GM23338 (cell line): ENCODE data around the gene RAD51AP2. TPM values are rescaled to one million over a fixed set of nuclear protein-coding genes. Genes with fewer than 3 reads are reported as not detected.
A peak's percentile ranks its signal among the peaks of the same experiment; 100 is the strongest.

Source experiments
- ATAC-seq: fragments of 200-7000 bp; cut with Tn5 transposase; 3 replicates; pipeline ENCODE4 v1.9.1; 2020
- DNase-seq: peaks from one replicate; pipeline ENCODE4 v3.0.0-alpha.2; 2015; ENCODE audit warnings: low spot score
- H2AFZ ChIP-seq: fragments of 200-600 bp; sonication (generic); 2 replicates; pipeline ENCODE4 v1.8.0; 2016; ENCODE audit warnings: antibody characterized with exemption, mild to moderate bottlenecking, moderate library complexity
- H3F3A ChIP-seq: fragments of 200-600 bp; sonication (generic); replicated peaks from 2 replicates; pipeline ENCODE4 v1.8.0; 2017; ENCODE audit warnings: antibody characterized with exemption, mixed run types, low read depth
- H3K27ac ChIP-seq: fragments of 200-600 bp; sonication (generic); 2 replicates; pipeline ENCODE4 v1.6.1; 2016; ENCODE audit warnings: low read depth
- H3K27me3 ChIP-seq: fragments of 200-600 bp; sonication (generic); 2 replicates; pipeline ENCODE4 v1.8.0; 2016; ENCODE audit warnings: mild to moderate bottlenecking, mixed run types, moderate library complexity; ENCODE audit not compliant: insufficient read depth
- H3K36me3 ChIP-seq: fragments of 200-600 bp; sonication (generic); 2 replicates; pipeline ENCODE4 v1.8.0; 2016; ENCODE audit warnings: mild to moderate bottlenecking; ENCODE audit not compliant: insufficient read depth
- H3K4me1 ChIP-seq: fragments of 200-600 bp; sonication (generic); 2 replicates; pipeline ENCODE4 v1.8.0; 2016; ENCODE audit warnings: mild to moderate bottlenecking, moderate library complexity; ENCODE audit not compliant: insufficient read depth
- H3K4me2 ChIP-seq: fragments of 200-600 bp; sonication (generic); 2 replicates; pipeline ENCODE4 v1.7.1; 2017; ENCODE audit warnings: mixed run types
- H3K4me3 ChIP-seq: fragments of 200-600 bp; sonication (generic); 2 replicates; pipeline ENCODE4 v1.6.1; 2016; ENCODE audit warnings: mixed run types
- H3K79me2 ChIP-seq: fragments of 200-600 bp; sonication (generic); replicated peaks from 2 replicates; pipeline ENCODE4 v1.8.0; 2017; ENCODE audit warnings: mild to moderate bottlenecking; ENCODE audit not compliant: insufficient read depth
- H3K9me2 ChIP-seq: fragments of 200-600 bp; sonication (generic); 2 replicates; pipeline ENCODE4 v1.8.0; 2017; ENCODE audit not compliant: insufficient read depth
- H4K20me1 ChIP-seq: fragments of 200-600 bp; sonication (generic); replicated peaks from 2 replicates; pipeline ENCODE4 v1.8.0; 2017; ENCODE audit warnings: mild to moderate bottlenecking; ENCODE audit not compliant: insufficient read depth
- H3K27ac Mint-ChIP-seq: 2 replicates; pipeline ENCODE4 v1.8.0; 2020; ENCODE audit warnings: inconsistent platforms, mild to moderate bottlenecking, moderate library complexity, mixed read lengths
- H3K27me3 Mint-ChIP-seq: 3 replicates; pipeline ENCODE4 v1.8.0; 2022; ENCODE audit warnings: low read depth, mild to moderate bottlenecking, moderate library complexity, mixed read lengths, inconsistent platforms; ENCODE audit not compliant: insufficient read depth, poor library complexity
- H3K36me3 Mint-ChIP-seq: 3 replicates; pipeline ENCODE4 v1.8.0; 2021; ENCODE audit warnings: low read depth, mild to moderate bottlenecking, inconsistent platforms, moderate library complexity, mixed read lengths
- H3K4me1 Mint-ChIP-seq: 3 replicates; pipeline ENCODE4 v1.8.0; 2020; ENCODE audit warnings: mild to moderate bottlenecking, inconsistent platforms, mixed read lengths
- H3K4me3 Mint-ChIP-seq: 3 replicates; pipeline ENCODE4 v1.8.0; 2021; ENCODE audit warnings: moderate library complexity, mild to moderate bottlenecking, inconsistent platforms, mixed read lengths
- H3K9me3 Mint-ChIP-seq: 3 replicates; pipeline ENCODE4 v1.8.0; 2020; ENCODE audit warnings: moderate library complexity, mild to moderate bottlenecking, inconsistent platforms, mixed read lengths
- JUNB ChIP-seq: IDR thresholded peaks from one replicate; pipeline ENCODE4 v1.6.1; 2016; ENCODE audit warnings: antibody characterized with exemption; ENCODE audit not compliant: unreplicated experiment
- NANOG ChIP-seq: IDR thresholded peaks from 2 replicates; pipeline ENCODE4 v1.6.1; 2016; ENCODE audit warnings: antibody characterized with exemption, borderline replicate concordance
- POLR2AphosphoS5 ChIP-seq: IDR thresholded peaks from 2 replicates; pipeline ENCODE4 v1.6.1; 2016; ENCODE audit warnings: antibody characterized with exemption, low read depth
- REST ChIP-seq: IDR thresholded peaks from one replicate; pipeline ENCODE4 v1.6.1; 2018; ENCODE audit warnings: antibody characterized with exemption; ENCODE audit not compliant: unreplicated experiment
- STAT1 ChIP-seq: IDR thresholded peaks from one replicate; pipeline ENCODE4 v1.6.1; 2016; ENCODE audit warnings: antibody characterized with exemption; ENCODE audit not compliant: unreplicated experiment
- ZNF462 ChIP-seq: fragments of 250-450 bp; sonication (Bioruptor Pico); IDR thresholded peaks from 2 replicates; pipeline ENCODE4 v1.5.0; 2020; ENCODE audit warnings: mild to moderate bottlenecking, moderate library complexity
- polyA plus RNA-seq: library from polyadenylated mRNA; unstranded; fragments of >200 nt; fragmentation: Nextera tagmentation; extraction: Ambion mirVana; gene quantifications from 2 replicates; pipeline ENCODE4 v1.2.1, GENCODE V29; 2016
- total RNA-seq: library from RNA; depleted of rRNA; stranded (reverse); fragments of >200 nt; shearing (Covaris generic); gene quantifications from 2 replicates; pipeline ENCODE4 v1.2.3, GENCODE V29; 2014
- TF ChIP-seq, protein P1 (sequence below): IDR thresholded peaks from 2 replicates; pipeline ENCODE4 v1.6.1; 2016; ENCODE audit warnings: antibody characterized with exemption

RAD51AP2 gene
- total and polyA plus RNA-seq, 2 experiments from 2014 or later = 0.16 to 0.38 TPM

- Histone ChIP-seq H3K27me3 (no peaks in the 10 kb centered on the region), H3F3A (peaks cover 13% of the 10 kb centered on the region), H2AFZ (no peak overlapping the region), H3K4me3 (peak overlapping the region; percentile 82), H3K4me1 (peaks cover 53% of the 10 kb centered on the region), H4K20me1 (peaks cover under 1% of the 10 kb centered on the region; the same call in 1 of the 2 replicates), H3K9me2 (no peaks in the 10 kb centered on the region), H3K27ac (peak overlapping the region; percentile 95), H3K36me3 (no peaks in the 10 kb centered on the region), H3K4me2 (peak overlapping the region; percentile 82), H3K79me2 (peaks cover 70% of the 10 kb centered on the region)
- DNase-seq (peak; percentile 91), ATAC-seq (peak; percentile 20)
- Mint-ChIP-seq H3K4me3 (peak overlapping the region; percentile 93), H3K27me3 (peaks cover 10% of the 10 kb centered on the region), H3K27ac (peak overlapping the region; percentile 95), H3K9me3 (no peaks in the 10 kb centered on the region; the same call in 2 of the 3 replicates), H3K4me1 (peaks cover 50% of the 10 kb centered on the region), H3K36me3 (no peaks in the 10 kb centered on the region)
- TF ChIP-seq ZNF462 (CRISPR knock-in tag) (no peak; the same call in 1 of the 2 replicates), JUNB (no peak), REST (no peak), NANOG (peak; percentile 96), POLR2AphosphoS5 (peak; percentile 46; the same call in 1 of the 2 replicates), STAT1 (no peak)
- TF ChIP-seq, protein P1, sequence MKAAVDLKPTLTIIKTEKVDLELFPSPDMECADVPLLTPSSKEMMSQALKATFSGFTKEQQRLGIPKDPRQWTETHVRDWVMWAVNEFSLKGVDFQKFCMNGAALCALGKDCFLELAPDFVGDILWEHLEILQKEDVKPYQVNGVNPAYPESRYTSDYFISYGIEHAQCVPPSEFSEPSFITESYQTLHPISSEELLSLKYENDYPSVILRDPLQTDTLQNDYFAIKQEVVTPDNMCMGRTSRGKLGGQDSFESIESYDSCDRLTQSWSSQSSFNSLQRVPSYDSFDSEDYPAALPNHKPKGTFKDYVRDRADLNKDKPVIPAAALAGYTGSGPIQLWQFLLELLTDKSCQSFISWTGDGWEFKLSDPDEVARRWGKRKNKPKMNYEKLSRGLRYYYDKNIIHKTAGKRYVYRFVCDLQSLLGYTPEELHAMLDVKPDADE = peak; percentile 76
Observed at GRCh38 chr2:17543848-17544247, 25.6 kb upstream of the RAD51AP2 start.
